NCI-H460 (cell line): ENCODE data around the gene PANK4. TPM values are rescaled to one million over a fixed set of nuclear protein-coding genes. Genes with fewer than 3 reads are reported as not detected.

Experiments used
- DNase-seq: peaks from one replicate; pipeline ENCODE4 v3.0.0-alpha.2; 2016; ENCODE audit warnings: low read depth; ENCODE audit errors: extremely low read depth
- total RNA-seq: library from RNA; depleted of rRNA; stranded (reverse); fragments of >200 nt; shearing (Covaris generic); gene quantifications from 2 replicates; pipeline ENCODE4 v1.2.3, GENCODE V29; 2014

Gene PANK4
- total RNA-seq, 1 experiment from 2014 or later: 12.5 TPM

GRCh38 chr1:2516124-2516523 is 10.3 kb downstream of the PANK4 start:
- no peak for DNase-seq

- no peak for DNase-seq
These were observed 10.7 kb downstream of the PANK4 start for GRCh38 chr1:2515763-2516080.

- DNase-seq: no peak
These were observed 11.3 kb downstream of the PANK4 start for GRCh38 chr1:2514863-2515762.

GRCh38 chr1:2513939-2514652 is 12.3 kb downstream of the PANK4 start:
- DNase-seq: no peak

- no peak for DNase-seq
These were observed 13.5 kb downstream of the PANK4 start for GRCh38 chr1:2512862-2513421.

- DNase-seq: no peak
These were observed 15.8 kb downstream of the PANK4 start for GRCh38 chr1:2510366-2511155.

- DNase-seq: no peak
These were observed 16.8 kb downstream of the PANK4 start for GRCh38 chr1:2509589-2509988.

- no peak for DNase-seq
These were observed 17.6 kb downstream of the PANK4 start for GRCh38 chr1:2508751-2509150.

GRCh38 chr1:2508180-2508579 is 18.2 kb downstream of the PANK4 start:
- no peak for DNase-seq

- no peak for DNase-seq
These were observed 18.6 kb downstream of the PANK4 start for GRCh38 chr1:2507744-2508155.

GRCh38 chr1:2506901-2507565 is 19.4 kb downstream of the PANK4 start:
- DNase-seq: no peak

GRCh38 chr1:2506007-2506860 is 20.2 kb downstream of the PANK4 start:
- no peak for DNase-seq

- DNase-seq: no peak
These were observed 20.9 kb downstream of the PANK4 start for GRCh38 chr1:2505461-2505994.

GRCh38 chr1:2504949-2505272 is 21.5 kb downstream of the PANK4 start:
- no peak for DNase-seq

- no peak for DNase-seq
These were observed 22.0 kb downstream of the PANK4 start for GRCh38 chr1:2504225-2504948.

GRCh38 chr1:2503554-2504224 is 22.7 kb downstream of the PANK4 start:
- no peak for DNase-seq

GRCh38 chr1:2502661-2503553 is 23.5 kb downstream of the PANK4 start:
- DNase-seq: no peak
